HL-60 (cell line): ENCODE results near the gene CDKN2B.

ENCODE experiments used
- DNase-seq, 2 experiments: peaks; one replicate each; pipeline ENCODE4 v3.0.0-alpha.2; 2010 to 2020; ENCODE audit warnings: low read depth in 1 of 2, low spot score in 1 of 2
- H3K27ac ChIP-seq: fragments of 250-450 bp; sonication (Bioruptor Pico); replicated peaks from 2 replicates; pipeline ENCODE4 v1.5.1; 2020; ENCODE audit warnings: mild to moderate bottlenecking, moderate library complexity
- H3K27me3 ChIP-seq: fragments of 250-450 bp; sonication (Bioruptor Pico); 2 replicates; pipeline ENCODE4 v1.5.1; 2021; ENCODE audit warnings: mild to moderate bottlenecking, moderate library complexity; ENCODE audit not compliant: insufficient read depth, poor library complexity, severe bottlenecking
- H3K4me3 ChIP-seq: replicated peaks from 2 replicates; pipeline ENCODE4 v1.5.1; 2011; ENCODE audit warnings: mild to moderate bottlenecking, control low read depth, low read length; ENCODE audit not compliant: insufficient read depth
- GABPA ChIP-seq: IDR thresholded peaks from 2 replicates; pipeline ENCODE4 v1.6.1; 2012; ENCODE audit warnings: low read depth
- POLR2AphosphoS5 ChIP-seq: IDR thresholded peaks from 2 replicates; pipeline ENCODE4 v1.6.1; 2012; ENCODE audit warnings: low read depth
- REST ChIP-seq: IDR thresholded peaks from 2 replicates; pipeline ENCODE4 v1.6.1; 2012; ENCODE audit warnings: low read depth; ENCODE audit not compliant: insufficient replicate concordance
- SPI1 ChIP-seq: IDR thresholded peaks from 2 replicates; pipeline ENCODE4 v1.6.1; 2012; ENCODE audit warnings: low read depth, mild to moderate bottlenecking, borderline replicate concordance
- TF ChIP-seq, protein P1 (sequence below): IDR thresholded peaks from one replicate; pipeline ENCODE4 v1.5.1; 2011; ENCODE audit warnings: low read length, control low read depth, inconsistent platforms; ENCODE audit not compliant: insufficient read depth

Gene CDKN2B

DNA sequence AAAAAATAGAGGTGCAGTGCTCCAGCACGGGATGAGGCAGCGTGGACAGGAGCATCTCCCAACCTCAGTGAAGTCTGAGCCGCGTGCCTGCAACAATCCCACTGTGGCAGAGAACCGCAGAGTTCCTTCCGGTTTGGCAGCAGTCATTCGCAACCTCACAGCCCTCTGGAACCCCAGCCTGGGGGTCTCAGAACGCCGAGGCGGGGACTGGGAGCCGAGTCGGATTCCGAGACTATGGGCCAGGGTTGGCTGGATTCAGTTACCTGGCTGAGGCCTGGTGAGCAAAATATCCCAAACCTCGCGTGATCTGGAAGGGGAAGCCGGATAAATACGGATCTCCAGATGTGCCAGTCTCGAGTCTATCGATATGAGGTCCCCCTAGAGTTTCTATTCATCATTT, 41.9 kb downstream of the CDKN2B start:
- Histone ChIP-seq H3K4me3 (no peak overlapping the region), H3K27ac (no peak overlapping the region), H3K27me3 (no peaks in the 10 kb centered on the region)
- no peak for DNase-seq
- TF ChIP-seq REST: no peak
- TF ChIP-seq, protein P1, sequence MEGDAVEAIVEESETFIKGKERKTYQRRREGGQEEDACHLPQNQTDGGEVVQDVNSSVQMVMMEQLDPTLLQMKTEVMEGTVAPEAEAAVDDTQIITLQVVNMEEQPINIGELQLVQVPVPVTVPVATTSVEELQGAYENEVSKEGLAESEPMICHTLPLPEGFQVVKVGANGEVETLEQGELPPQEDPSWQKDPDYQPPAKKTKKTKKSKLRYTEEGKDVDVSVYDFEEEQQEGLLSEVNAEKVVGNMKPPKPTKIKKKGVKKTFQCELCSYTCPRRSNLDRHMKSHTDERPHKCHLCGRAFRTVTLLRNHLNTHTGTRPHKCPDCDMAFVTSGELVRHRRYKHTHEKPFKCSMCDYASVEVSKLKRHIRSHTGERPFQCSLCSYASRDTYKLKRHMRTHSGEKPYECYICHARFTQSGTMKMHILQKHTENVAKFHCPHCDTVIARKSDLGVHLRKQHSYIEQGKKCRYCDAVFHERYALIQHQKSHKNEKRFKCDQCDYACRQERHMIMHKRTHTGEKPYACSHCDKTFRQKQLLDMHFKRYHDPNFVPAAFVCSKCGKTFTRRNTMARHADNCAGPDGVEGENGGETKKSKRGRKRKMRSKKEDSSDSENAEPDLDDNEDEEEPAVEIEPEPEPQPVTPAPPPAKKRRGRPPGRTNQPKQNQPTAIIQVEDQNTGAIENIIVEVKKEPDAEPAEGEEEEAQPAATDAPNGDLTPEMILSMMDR: no peak
- no peak for TF ChIP-seq GABPA
- TF ChIP-seq POLR2AphosphoS5: peak; percentile 42; the same call in 1 of the 2 replicates
- no peak for TF ChIP-seq SPI1

GRCh38 chr9:21966140-21966851, 42.8 kb downstream of the CDKN2B start:
- Histone ChIP-seq H3K27me3 (no peaks in the 10 kb centered on the region), H3K4me3 (no peak overlapping the region), H3K27ac (no peak overlapping the region)
- DNase-seq: no peak
- TF ChIP-seq GABPA (no peak), SPI1 (no peak), REST (no peak), POLR2AphosphoS5 (no peak)
- TF ChIP-seq, protein P1: no peak

DNA sequence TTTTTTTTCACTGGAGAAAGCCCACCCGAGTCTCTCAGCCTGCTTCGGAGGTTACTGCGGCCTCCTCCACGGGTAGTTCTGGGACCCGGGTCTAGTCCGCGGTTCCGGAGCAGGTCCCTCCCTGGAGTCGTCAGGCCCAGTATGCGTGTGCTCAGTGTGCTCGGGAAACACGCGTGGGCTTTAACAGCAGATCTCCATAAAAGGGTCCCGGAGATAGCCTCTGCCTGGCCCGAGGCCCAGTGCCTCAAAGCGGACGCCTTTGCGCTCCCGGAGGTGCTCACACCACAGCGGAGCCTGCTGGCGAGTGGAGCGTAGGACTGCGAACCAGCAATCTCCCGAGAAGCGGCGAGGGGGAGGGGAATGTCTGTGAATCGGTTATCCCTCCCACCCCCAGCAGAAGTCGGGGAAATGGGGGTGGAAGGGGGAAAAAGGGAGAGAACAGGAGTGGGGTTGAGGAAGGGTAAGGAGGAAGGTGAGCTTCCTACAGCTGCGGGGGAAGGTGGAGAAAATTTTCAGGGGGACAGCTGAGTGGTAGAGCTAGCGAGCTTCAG, 43.6 kb downstream of the CDKN2B start:
- peak in 1 of 2 experiments; percentile 73 for DNase-seq
- H3K27ac ChIP-seq: peak overlapping the region; percentile 85
- H3K4me3 ChIP-seq: peak overlapping the region; percentile 41
- H3K27me3 ChIP-seq: no peaks in the 10 kb centered on the region
- TF ChIP-seq POLR2AphosphoS5 (no peak), SPI1 (no peak), GABPA (no peak), REST (no peak)
- TF ChIP-seq, protein P1: peak; percentile 30
